HepG2 (cell line): ENCODE results near the gene GTF2B. TPM values are rescaled to one million over a fixed set of nuclear protein-coding genes. Genes with fewer than 3 reads are reported as not detected.

Experiments
- BHLHE40 ChIP-seq: IDR thresholded peaks from 2 replicates; pipeline ENCODE4 v1.6.1; 2011; ENCODE audit warnings: low read length, improper control_type of control experiment
- BORCS8-MEF2B ChIP-seq: sonication (generic); formaldehyde crosslinking; IDR thresholded peaks from 2 replicates; pipeline ENCODE4 v1.8.0; 2022; ENCODE audit warnings: mild to moderate bottlenecking, missing genetic modification reagents
- CREB1 ChIP-seq, 2 experiments: fragments of 450-650 bp in 1 of 2; IDR thresholded peaks; 2 replicates each; pipeline ENCODE4 v1.6.1; 2016 to 2017; ENCODE audit warnings: control low read depth in 1 of 2, mild to moderate bottlenecking in 1 of 2, missing compliant biosample characterization in 1 of 2, missing genetic modification characterization in 1 of 2
- DPF2 ChIP-seq: sonication (generic); formaldehyde crosslinking; IDR thresholded peaks from 2 replicates; pipeline ENCODE4 v1.4.0; 2020; ENCODE audit warnings: mild to moderate bottlenecking, low read depth, missing genetic modification reagents, borderline replicate concordance
- GATAD2A ChIP-seq: IDR thresholded peaks from 2 replicates; pipeline ENCODE4 v1.6.1; 2016
- HNF4A ChIP-seq: sonication (generic); formaldehyde crosslinking; IDR thresholded peaks from 2 replicates; pipeline ENCODE4 v1.4.0; 2020; ENCODE audit warnings: missing genetic modification reagents
- KLF16 ChIP-seq, 2 experiments: sonication (generic) in 1 of 2; formaldehyde crosslinking in 1 of 2; IDR thresholded peaks; 2 replicates each; pipeline versions ENCODE4 v1.6.1 to v1.8.0; 2016 to 2023; ENCODE audit warnings: missing genetic modification reagents in 2 of 2, missing compliant biosample characterization in 1 of 2
- MTA3 ChIP-seq: sonication (generic); formaldehyde crosslinking; IDR thresholded peaks from 2 replicates; pipeline ENCODE4 v1.4.0; 2020; ENCODE audit warnings: missing genetic modification reagents
- NKX3-1 ChIP-seq: sonication (generic); formaldehyde crosslinking; IDR thresholded peaks from 2 replicates; pipeline ENCODE4 v1.5.0; 2020; ENCODE audit warnings: missing genetic modification reagents
- NR3C1 ChIP-seq: sonication (generic); formaldehyde crosslinking; IDR thresholded peaks from 2 replicates; pipeline ENCODE4 v1.4.0; 2020; ENCODE audit warnings: missing genetic modification reagents
- ONECUT2 ChIP-seq: sonication (generic); formaldehyde crosslinking; IDR thresholded peaks from 2 replicates; pipeline ENCODE4 v1.4.0; 2020; ENCODE audit warnings: missing genetic modification reagents
- RAD21 ChIP-seq: fragments of 450-650 bp; formaldehyde crosslinking; IDR thresholded peaks from 2 replicates; pipeline ENCODE4 v1.5.0; 2020; ENCODE audit warnings: mild to moderate bottlenecking
- RFXANK ChIP-seq: IDR thresholded peaks from 2 replicates; pipeline ENCODE4 v1.6.1; 2016
- SOX13 ChIP-seq, 3 experiments: fragments of 450-650 bp in 1 of 3; sonication (generic) in 1 of 3; formaldehyde crosslinking in 1 of 3; IDR thresholded peaks in 2 of 3; conservative IDR thresholded peaks in 1 of 3; 2 replicates each; pipeline versions ENCODE4 v1.5.0 to v1.6.1; 2016 to 2020; ENCODE audit warnings: antibody characterized with exemption in 1 of 3, mild to moderate bottlenecking in 1 of 3, missing compliant biosample characterization in 1 of 3, missing genetic modification reagents in 1 of 3, moderate library complexity in 1 of 3
- SOX6 ChIP-seq, 2 experiments: fragments of 450-650 bp in 1 of 2; sonication (generic) in 1 of 2; formaldehyde crosslinking in 1 of 2; IDR thresholded peaks; 2 replicates each; pipeline versions ENCODE4 v1.4.0 to v1.6.1; 2017 to 2020; ENCODE audit warnings: antibody characterized with exemption in 1 of 2, mild to moderate bottlenecking in 1 of 2, missing genetic modification reagents in 1 of 2
- YEATS4 ChIP-seq: sonication (generic); formaldehyde crosslinking; IDR thresholded peaks from 2 replicates; pipeline ENCODE4 v1.4.0; 2020; ENCODE audit warnings: missing genetic modification reagents, borderline replicate concordance
- ZC3H4 ChIP-seq: sonication (generic); formaldehyde crosslinking; IDR thresholded peaks from 2 replicates; pipeline ENCODE4 v1.4.0; 2020; ENCODE audit warnings: missing genetic modification reagents, borderline replicate concordance
- ZFP36L1 ChIP-seq: sonication (generic); formaldehyde crosslinking; IDR thresholded peaks from 2 replicates; pipeline ENCODE4 v1.8.0; 2022; ENCODE audit warnings: mild to moderate bottlenecking, missing genetic modification reagents, moderate library complexity
- ZFYVE20 ChIP-seq: sonication (generic); formaldehyde crosslinking; IDR thresholded peaks from 2 replicates; pipeline ENCODE4 v1.8.0; 2023; ENCODE audit warnings: low read depth, mild to moderate bottlenecking, moderate library complexity, missing genetic modification reagents, borderline replicate concordance
- ZNF143 ChIP-seq: sonication (generic); formaldehyde crosslinking; IDR thresholded peaks from 2 replicates; pipeline ENCODE4 v1.4.0; 2020; ENCODE audit warnings: missing genetic modification reagents
- ZNF441 ChIP-seq: sonication (generic); formaldehyde crosslinking; IDR thresholded peaks from 2 replicates; pipeline ENCODE4 v1.7.0; 2021; ENCODE audit warnings: missing genetic modification reagents, borderline replicate concordance
- ZNF460 ChIP-seq: sonication (generic); formaldehyde crosslinking; IDR thresholded peaks from 2 replicates; pipeline ENCODE4 v1.5.1; 2020; ENCODE audit warnings: missing genetic modification reagents, mild to moderate bottlenecking, borderline replicate concordance
- ZNF552 ChIP-seq: sonication (generic); formaldehyde crosslinking; IDR thresholded peaks from 2 replicates; pipeline ENCODE4 v1.9.0; 2022; ENCODE audit warnings: missing genetic modification reagents, mild to moderate bottlenecking, borderline replicate concordance
- ZNF563 ChIP-seq: sonication (generic); formaldehyde crosslinking; IDR thresholded peaks from 2 replicates; pipeline ENCODE4 v1.8.0; 2022; ENCODE audit warnings: mild to moderate bottlenecking, moderate library complexity, missing genetic modification reagents
- ZNF629 ChIP-seq: sonication (generic); formaldehyde crosslinking; conservative IDR thresholded peaks from 2 replicates; pipeline ENCODE4 v1.5.0; 2020; ENCODE audit warnings: missing genetic modification reagents
- polyA plus RNA-seq, 8 experiments: library from polyadenylated mRNA; depleted of rRNA in 3 of 8; stranded (reverse) in 7 of 8; unstranded in 1 of 8; fragments of >200 nt; fragmentation: Illumina TruSeq in 4 of 8; extraction: Trizol in 4 of 8; gene quantifications; 2 replicates each; pipeline versions ENCODE4 v1.2.1 to v1.2.3, GENCODE V29; 2011 to 2016; ENCODE audit warnings: low read depth in 4 of 8, missing spikeins in 1 of 8, mixed read lengths in 1 of 8; ENCODE audit not compliant: insufficient read depth in 1 of 8
- total RNA-seq, 5 experiments: library from RNA; depleted of rRNA; stranded (reverse); fragments of >200 nt; fragmentation: Illumina TruSeq; extraction: Trizol; gene quantifications; 2 replicates each; pipeline ENCODE4 v1.2.3, GENCODE V29; 2016; ENCODE audit warnings: low read depth in 1 of 5
- TF ChIP-seq, protein P1 (sequence below): sonication (generic); formaldehyde crosslinking; IDR thresholded peaks from 2 replicates; pipeline ENCODE4 v1.9.0; 2021; ENCODE audit warnings: missing genetic modification reagents, mild to moderate bottlenecking, borderline replicate concordance
- TF ChIP-seq, protein P2 (sequence below): sonication (generic); formaldehyde crosslinking; IDR thresholded peaks from 2 replicates; pipeline ENCODE4 v1.5.1; 2020; ENCODE audit warnings: missing genetic modification reagents, mild to moderate bottlenecking, borderline replicate concordance
- TF ChIP-seq, protein P3 (sequence below): sonication (generic); formaldehyde crosslinking; IDR thresholded peaks from 2 replicates; pipeline ENCODE4 v1.4.0; 2020; ENCODE audit warnings: missing genetic modification reagents

The GTF2B gene
- total and polyA plus RNA-seq, 2 of the 13 experiments (the other 11 are each of a cell fraction or from before 2014, with no cell fraction given), result 31.5 to 43.4 TPM

DNA sequence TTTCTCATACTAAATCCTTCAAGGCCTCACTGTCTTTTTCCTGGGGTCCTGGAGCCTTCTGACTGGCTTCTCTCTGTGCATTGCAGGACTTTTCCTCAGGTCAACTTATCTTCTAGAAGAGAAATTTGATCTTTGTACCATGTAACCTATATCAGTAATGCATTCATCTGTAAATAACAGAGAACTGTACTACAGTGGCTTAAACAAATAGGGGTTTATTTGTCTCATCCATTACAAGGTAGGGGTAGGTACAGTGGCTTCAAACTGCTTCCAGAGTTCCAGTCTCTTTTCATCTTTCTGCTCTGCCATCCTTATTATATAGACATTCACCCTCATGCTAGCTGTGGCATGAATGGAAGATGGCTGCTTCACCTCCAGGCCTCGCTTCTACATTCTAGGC, 29.5 kb upstream of the GTF2B start (continued):
- TF ChIP-seq ZNF552 (CRISPR knock-in tag), result no peak
- no peak for TF ChIP-seq SOX13 (IDR thresholded peaks at IDR 0.05)
- peak in 1 of 2 experiments; percentile 60; a peak in 1 of 4 replicates for TF ChIP-seq SOX13 (CRISPR knock-in tag; conservative IDR thresholded peaks at IDR 0.05 in 1 of 2, IDR thresholded peaks at IDR 0.05 in 1 of 2)
- TF ChIP-seq, protein P1, sequence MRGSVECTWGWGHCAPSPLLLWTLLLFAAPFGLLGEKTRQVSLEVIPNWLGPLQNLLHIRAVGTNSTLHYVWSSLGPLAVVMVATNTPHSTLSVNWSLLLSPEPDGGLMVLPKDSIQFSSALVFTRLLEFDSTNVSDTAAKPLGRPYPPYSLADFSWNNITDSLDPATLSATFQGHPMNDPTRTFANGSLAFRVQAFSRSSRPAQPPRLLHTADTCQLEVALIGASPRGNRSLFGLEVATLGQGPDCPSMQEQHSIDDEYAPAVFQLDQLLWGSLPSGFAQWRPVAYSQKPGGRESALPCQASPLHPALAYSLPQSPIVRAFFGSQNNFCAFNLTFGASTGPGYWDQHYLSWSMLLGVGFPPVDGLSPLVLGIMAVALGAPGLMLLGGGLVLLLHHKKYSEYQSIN, result no peak
- TF ChIP-seq ZFYVE20 (CRISPR knock-in tag), result no peak
- TF ChIP-seq, protein P2, sequence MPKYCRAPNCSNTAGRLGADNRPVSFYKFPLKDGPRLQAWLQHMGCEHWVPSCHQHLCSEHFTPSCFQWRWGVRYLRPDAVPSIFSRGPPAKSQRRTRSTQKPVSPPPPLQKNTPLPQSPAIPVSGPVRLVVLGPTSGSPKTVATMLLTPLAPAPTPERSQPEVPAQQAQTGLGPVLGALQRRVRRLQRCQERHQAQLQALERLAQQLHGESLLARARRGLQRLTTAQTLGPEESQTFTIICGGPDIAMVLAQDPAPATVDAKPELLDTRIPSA (CRISPR knock-in tag), result no peak
- TF ChIP-seq MTA3 (CRISPR knock-in tag), result no peak
- TF ChIP-seq GATAD2A (CRISPR knock-in tag), result peak; percentile 76
- no peak for TF ChIP-seq ZNF460 (CRISPR knock-in tag)
- TF ChIP-seq DPF2 (CRISPR knock-in tag), result no peak
- TF ChIP-seq, protein P3, sequence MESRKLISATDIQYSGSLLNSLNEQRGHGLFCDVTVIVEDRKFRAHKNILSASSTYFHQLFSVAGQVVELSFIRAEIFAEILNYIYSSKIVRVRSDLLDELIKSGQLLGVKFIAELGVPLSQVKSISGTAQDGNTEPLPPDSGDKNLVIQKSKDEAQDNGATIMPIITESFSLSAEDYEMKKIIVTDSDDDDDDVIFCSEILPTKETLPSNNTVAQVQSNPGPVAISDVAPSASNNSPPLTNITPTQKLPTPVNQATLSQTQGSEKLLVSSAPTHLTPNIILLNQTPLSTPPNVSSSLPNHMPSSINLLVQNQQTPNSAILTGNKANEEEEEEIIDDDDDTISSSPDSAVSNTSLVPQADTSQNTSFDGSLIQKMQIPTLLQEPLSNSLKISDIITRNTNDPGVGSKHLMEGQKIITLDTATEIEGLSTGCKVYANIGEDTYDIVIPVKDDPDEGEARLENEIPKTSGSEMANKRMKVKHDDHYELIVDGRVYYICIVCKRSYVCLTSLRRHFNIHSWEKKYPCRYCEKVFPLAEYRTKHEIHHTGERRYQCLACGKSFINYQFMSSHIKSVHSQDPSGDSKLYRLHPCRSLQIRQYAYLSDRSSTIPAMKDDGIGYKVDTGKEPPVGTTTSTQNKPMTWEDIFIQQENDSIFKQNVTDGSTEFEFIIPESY (CRISPR knock-in tag), result no peak
- TF ChIP-seq YEATS4, result no peak
- TF ChIP-seq ZFP36L1 (CRISPR knock-in tag), result no peak
- no peak for TF ChIP-seq SOX6 (IDR thresholded peaks at IDR 0.05)
- peak; percentile 50; the same call in 1 of the 2 replicates for TF ChIP-seq SOX6 (CRISPR knock-in tag; IDR thresholded peaks at IDR 0.05)
- no peak for TF ChIP-seq NKX3-1 (CRISPR knock-in tag)
- TF ChIP-seq ZC3H4 (CRISPR knock-in tag), result no peak
- no peak for TF ChIP-seq BHLHE40
- TF ChIP-seq ZNF563 (CRISPR knock-in tag), result no peak
- no peak for TF ChIP-seq RAD21
- TF ChIP-seq ZNF629 (CRISPR knock-in tag), result no peak
- TF ChIP-seq ZNF143 (CRISPR knock-in tag), result no peak
- TF ChIP-seq CREB1 (IDR thresholded peaks at IDR 0.05), result no peak
- TF ChIP-seq CREB1 (CRISPR knock-in tag; IDR thresholded peaks at IDR 0.05), result peak; percentile 52; the same call in 1 of the 2 replicates
- no peak for TF ChIP-seq KLF16 (CRISPR knock-in tag; IDR thresholded peaks at IDR 0.05)
- no peak for TF ChIP-seq NR3C1 (CRISPR knock-in tag)
- peak; percentile 84 for TF ChIP-seq HNF4A
- no peak for TF ChIP-seq ONECUT2 (CRISPR knock-in tag)
- no peak for TF ChIP-seq ZNF441 (CRISPR knock-in tag)
- no peak for TF ChIP-seq RFXANK (CRISPR knock-in tag)
- no peak for TF ChIP-seq BORCS8-MEF2B
